HepG2 (cell line): ENCODE data around the gene PDZD8. TPM values are rescaled to one million over a fixed set of nuclear protein-coding genes. Genes with fewer than 3 reads are reported as not detected.
A peak's percentile ranks its signal among the peaks of the same experiment; 100 is the strongest.

ENCODE experiments used
- ATAC-seq: fragments of 200-7000 bp; cut with Tn5 transposase; 3 replicates; pipeline ENCODE4 v1.9.1; 2020; ENCODE audit warnings: mild to moderate bottlenecking, moderate library complexity
- BruUV-seq: library from RNA; stranded (reverse); fragments of 400-500 nt; replicated peaks from 2 replicates; lab custom pipeline; 2021; lab: Mats Ljungman, UMichigan
- CTCF ChIA-PET: fragments of 300-600 bp; formaldehyde crosslinking; extraction: SDS; loops from one replicate; lab custom pipeline; 2021; ENCODE audit warnings: low total read pairs, inconsistent platforms, low intra/inter-chr PET ratio; lab: Yijun Ruan, JAX
- POLR2A ChIA-PET: fragments of 350-600 bp; sonication (Branson Sonifier 250); formaldehyde crosslinking; loops from one replicate; lab custom pipeline; 2020; ENCODE audit warnings: antibody characterized with exemption, inconsistent platforms; lab: Yijun Ruan, JAX
- DNase-seq: peaks from one replicate; pipeline ENCODE4 v3.0.0-alpha.2; 2015; ENCODE audit warnings: low spot score
- FAIRE-seq: peaks from 3 replicates; lab custom pipeline; 2011; peaks lifted over from hg19 to GRCh38; lab: Jason Lieb, UNC
- H2AFZ ChIP-seq: one replicate; pipeline ENCODE4 v1.6.1; 2011; ENCODE audit warnings: low read length, inconsistent platforms
- H3K27ac ChIP-seq: fragments of 300-600 bp; 3 replicates; pipeline ENCODE4 v1.8.0; 2011; ENCODE audit warnings: mixed run types, mild to moderate bottlenecking, mixed read lengths, low read length, inconsistent platforms; ENCODE audit not compliant: insufficient read depth; ENCODE audit errors: extremely low read length
- H3K27me3 ChIP-seq, 2 experiments: fragments of 200-600 bp in 1 of 2; 2 replicates in 1 of 2; 3 replicates in 1 of 2; pipeline versions ENCODE4 v1.6.0 to v1.8.0; 2011; ENCODE audit warnings: low read length in 2 of 2, mild to moderate bottlenecking in 2 of 2, moderate library complexity in 2 of 2, inconsistent platforms in 1 of 2; ENCODE audit not compliant: insufficient read depth in 2 of 2, control insufficient read depth in 1 of 2
- H3K36me3 ChIP-seq, 2 experiments: fragments of 200-600 bp in 1 of 2; replicated peaks in 1 of 2; 2 replicates in 1 of 2; 3 replicates in 1 of 2; pipeline versions ENCODE4 v1.5.1 to v1.8.0; 2011; ENCODE audit warnings: low read length in 2 of 2, inconsistent platforms in 1 of 2; ENCODE audit not compliant: insufficient read depth in 2 of 2, control insufficient read depth in 1 of 2
- H3K4me1 ChIP-seq: 2 replicates; pipeline ENCODE4 v1.5.1; 2012; ENCODE audit warnings: low read length, inconsistent platforms; ENCODE audit not compliant: insufficient read depth
- H3K4me2 ChIP-seq: 2 replicates; pipeline ENCODE4 v1.6.0; 2011; ENCODE audit warnings: low read depth, low read length, inconsistent platforms
- H3K4me3 ChIP-seq, 3 experiments: fragments of 200-600 bp in 1 of 3; sonication (generic), shearing (Covaris generic) in 1 of 3; replicated peaks in 1 of 3; 2 replicates each; pipeline ENCODE4 v1.5.1; 2011 to 2016; ENCODE audit warnings: low read length in 3 of 3, inconsistent platforms in 2 of 3, low read depth in 2 of 3, mild to moderate bottlenecking in 2 of 3, control low read depth in 1 of 3, mixed read lengths in 1 of 3; ENCODE audit not compliant: insufficient read depth in 1 of 3
- H3K79me2 ChIP-seq: one replicate; pipeline ENCODE4 v1.6.1; 2011; ENCODE audit warnings: low read length, inconsistent platforms; ENCODE audit not compliant: insufficient read depth
- H3K9ac ChIP-seq: 2 replicates; pipeline ENCODE4 v1.6.0; 2011; ENCODE audit warnings: mild to moderate bottlenecking, low read depth, low read length, inconsistent platforms; ENCODE audit not compliant: insufficient read depth
- H3K9me3 ChIP-seq: 2 replicates; pipeline ENCODE4 v1.5.1; 2012; ENCODE audit warnings: mild to moderate bottlenecking, low read length
- H4K20me1 ChIP-seq: 2 replicates; pipeline ENCODE4 v1.6.0; 2011; ENCODE audit warnings: inconsistent platforms, mild to moderate bottlenecking, low read length, moderate library complexity; ENCODE audit not compliant: insufficient read depth
- CCAR2 ChIP-seq: fragments of 200-400 bp; formaldehyde crosslinking; optimal IDR thresholded peaks from 2 replicates; pipeline ENCODE3; 2018; ENCODE audit warnings: low read depth, mild to moderate bottlenecking, low read length, moderate library complexity
- GFI1 ChIP-seq: sonication (generic); formaldehyde crosslinking; IDR thresholded peaks from 2 replicates; pipeline ENCODE4 v1.5.0; 2020; ENCODE audit warnings: missing genetic modification reagents, mild to moderate bottlenecking, borderline replicate concordance
- RAD21 ChIP-seq: fragments of 450-650 bp; formaldehyde crosslinking; IDR thresholded peaks from 2 replicates; pipeline ENCODE4 v1.5.0; 2020; ENCODE audit warnings: mild to moderate bottlenecking
- RAD51 ChIP-seq: fragments of 450-650 bp; IDR thresholded peaks from 2 replicates; pipeline ENCODE4 v1.6.1; 2016; ENCODE audit warnings: borderline replicate concordance
- RBM22 ChIP-seq: fragments of 200-400 bp; formaldehyde crosslinking; optimal IDR thresholded peaks from 2 replicates; pipeline ENCODE3; 2017; ENCODE audit warnings: mild to moderate bottlenecking, low read length, moderate library complexity
- SMC3 ChIP-seq: IDR thresholded peaks from 2 replicates; pipeline ENCODE4 v1.6.1; 2011; ENCODE audit warnings: low read length, improper control_type of control experiment
- STAG1 ChIP-seq: sonication (generic); formaldehyde crosslinking; IDR thresholded peaks from 2 replicates; pipeline ENCODE4 v1.4.0; 2020; ENCODE audit warnings: missing genetic modification reagents
- ZNF296 ChIP-seq: sonication (generic); formaldehyde crosslinking; conservative IDR thresholded peaks from 2 replicates; pipeline ENCODE4 v1.5.0; 2020; ENCODE audit warnings: mild to moderate bottlenecking, missing genetic modification reagents
- ZNF337 ChIP-seq: sonication (generic); formaldehyde crosslinking; IDR thresholded peaks from 2 replicates; pipeline ENCODE4 v1.5.1; 2020; ENCODE audit warnings: missing genetic modification reagents, low read depth, mild to moderate bottlenecking, borderline replicate concordance
- ZSCAN30 ChIP-seq: sonication (generic); formaldehyde crosslinking; IDR thresholded peaks from 2 replicates; pipeline ENCODE4 v1.5.0; 2020; ENCODE audit warnings: mild to moderate bottlenecking, missing genetic modification reagents
- WGBS: methylation state at CpG from one replicate; pipeline ENCODE4 v1.1.6; 2017; ENCODE audit warnings: low lambda C conversion rate; 5-methylcytosine and 5-hydroxymethylcytosine counted together
- in situ Hi-C: cut with HindIII; loops from 2 replicates; pipeline ENCODE4 v1.10.0; 2017; ENCODE audit warnings: low pct_unique_long_range_greater_than_20kb; ENCODE audit not compliant: extremely low pct_ligation_motif_present
- intact Hi-C: fragments of 100-400 bp; cut with micrococcal nuclease; formaldehyde crosslinking; loops from one replicate; pipeline ENCODE4 v1.10.0; 2022; ENCODE audit not compliant: unreplicated experiment
- polyA plus RNA-seq, 8 experiments: library from polyadenylated mRNA; depleted of rRNA in 3 of 8; stranded (reverse) in 7 of 8; unstranded in 1 of 8; fragments of >200 nt; fragmentation: Illumina TruSeq in 4 of 8; extraction: Trizol in 4 of 8; gene quantifications; 2 replicates each; pipeline versions ENCODE4 v1.2.1 to v1.2.3, GENCODE V29; 2011 to 2016; ENCODE audit warnings: low read depth in 4 of 8, missing spikeins in 1 of 8, mixed read lengths in 1 of 8; ENCODE audit not compliant: insufficient read depth in 1 of 8
- total RNA-seq, 5 experiments: library from RNA; depleted of rRNA; stranded (reverse); fragments of >200 nt; fragmentation: Illumina TruSeq; extraction: Trizol; gene quantifications; 2 replicates each; pipeline ENCODE4 v1.2.3, GENCODE V29; 2016; ENCODE audit warnings: low read depth in 1 of 5
- TF ChIP-seq, protein P1 (sequence below): sonication (generic); formaldehyde crosslinking; IDR thresholded peaks from 2 replicates; pipeline ENCODE4 v1.5.0; 2020; ENCODE audit warnings: mild to moderate bottlenecking, missing genetic modification reagents, moderate library complexity

PDZD8 gene
- total and polyA plus RNA-seq, 2 of the 13 experiments (the other 11 are each of a cell fraction or from before 2014, with no cell fraction given) = 11.2 to 32.0 TPM

GRCh38 chr10:117320050-117320665 is 55.1 kb downstream of the PDZD8 start:
- intact Hi-C loops = loop anchor here (1.0 kb wide), 1 partner anchor 104 kb away; no protein-coding TSS in a partner anchor
- H3K9ac ChIP-seq = no peak overlapping the region
- H3K27me3 ChIP-seq = no peaks in the 10 kb centered on the region
- POLR2A ChIA-PET = interaction anchor here (1.4 kb wide), 1 partner anchor 103 kb away, joined by 3 read pairs; no protein-coding TSS in a partner anchor
- H3K4me1 ChIP-seq = no peaks in the 10 kb centered on the region
- no peak overlapping the region for H2AFZ ChIP-seq
- no peak overlapping the region for H3K4me2 ChIP-seq
- DNase-seq (peak; percentile 23), FAIRE-seq (no peak), ATAC-seq (peak; percentile 39; the same call in 1 of the 3 replicates)
- peaks cover 17% of the 10 kb centered on the region for H4K20me1 ChIP-seq
- CTCF ChIA-PET = interaction anchor here (1.4 to 4.0 kb wide), 3 partner anchors 93 to 106 kb away, joined by 4 to 74 read pairs (median 13); no protein-coding TSS in a partner anchor
- 33% methylated on average over 1 of the region's 1 CpG for WGBS
- H3K79me2 ChIP-seq = peaks cover 16% of the 10 kb centered on the region
- H3K4me3 ChIP-seq = no peak overlapping the region
- in situ Hi-C loops = no loop called here
- H3K36me3 ChIP-seq = peaks cover 0 to 16% of the 10 kb centered on the region in 2 experiments; a peak in 3 of 5 replicates
- BruUV-seq = no TSS peak
- no peak overlapping the region for H3K27ac ChIP-seq
- H3K9me3 ChIP-seq = no peaks in the 10 kb centered on the region
- TF ChIP-seq RBM22 (no peak), SMC3 (peak; percentile 22; the same call in 1 of the 2 replicates), RAD21 (peak; percentile 33; the same call in 1 of the 2 replicates), GFI1 (no peak), RAD51 (no peak), ZSCAN30 (CRISPR knock-in tag) (no peak), ZNF337 (CRISPR knock-in tag) (no peak), STAG1 (peak; percentile 62), ZNF296 (no peak), CCAR2 (no peak)
- TF ChIP-seq, protein P1, sequence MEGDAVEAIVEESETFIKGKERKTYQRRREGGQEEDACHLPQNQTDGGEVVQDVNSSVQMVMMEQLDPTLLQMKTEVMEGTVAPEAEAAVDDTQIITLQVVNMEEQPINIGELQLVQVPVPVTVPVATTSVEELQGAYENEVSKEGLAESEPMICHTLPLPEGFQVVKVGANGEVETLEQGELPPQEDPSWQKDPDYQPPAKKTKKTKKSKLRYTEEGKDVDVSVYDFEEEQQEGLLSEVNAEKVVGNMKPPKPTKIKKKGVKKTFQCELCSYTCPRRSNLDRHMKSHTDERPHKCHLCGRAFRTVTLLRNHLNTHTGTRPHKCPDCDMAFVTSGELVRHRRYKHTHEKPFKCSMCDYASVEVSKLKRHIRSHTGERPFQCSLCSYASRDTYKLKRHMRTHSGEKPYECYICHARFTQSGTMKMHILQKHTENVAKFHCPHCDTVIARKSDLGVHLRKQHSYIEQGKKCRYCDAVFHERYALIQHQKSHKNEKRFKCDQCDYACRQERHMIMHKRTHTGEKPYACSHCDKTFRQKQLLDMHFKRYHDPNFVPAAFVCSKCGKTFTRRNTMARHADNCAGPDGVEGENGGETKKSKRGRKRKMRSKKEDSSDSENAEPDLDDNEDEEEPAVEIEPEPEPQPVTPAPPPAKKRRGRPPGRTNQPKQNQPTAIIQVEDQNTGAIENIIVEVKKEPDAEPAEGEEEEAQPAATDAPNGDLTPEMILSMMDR (CRISPR knock-in tag) = peak; percentile 59
